Transverse colon (tissue), 4 donors: ENCODE data around the gene WDR89. TPM values are rescaled to one million over a fixed set of nuclear protein-coding genes. Genes with fewer than 3 reads are reported as not detected.

Experiments
- DNase-seq: peaks from one replicate; pipeline ENCODE4 v3.0.0-alpha.2; 2019
- H3K27ac ChIP-seq, 4 donors: fragments of 200-600 bp; sonication (generic); 2 replicates each; pipeline ENCODE4 v1.5.1; 2016 to 2018; ENCODE audit warnings: inconsistent platforms in 4 of 4
- H3K27me3 ChIP-seq: fragments of 200-600 bp; sonication (generic); 2 replicates; pipeline ENCODE4 v1.5.1; 2017; ENCODE audit warnings: inconsistent platforms
- H3K36me3 ChIP-seq, 4 donors: fragments of 200-600 bp; sonication (generic); 2 replicates each; pipeline ENCODE4 v1.5.1; 2017 to 2019; ENCODE audit warnings: inconsistent platforms in 4 of 4
- H3K4me1 ChIP-seq, 4 donors: fragments of 200-600 bp; sonication (generic); 2 replicates each; pipeline ENCODE4 v1.5.1; 2017 to 2020; ENCODE audit warnings: inconsistent platforms in 4 of 4
- H3K4me3 ChIP-seq, 4 donors: fragments of 200-600 bp; sonication (generic); 1 replicate in 1 of 4; 2 replicates in 3 of 4; pipeline versions ENCODE4 v1.5.1 to v1.6.1; 2017 to 2019; ENCODE audit warnings: inconsistent platforms in 4 of 4
- H3K9me3 ChIP-seq, 2 donors: fragments of 200-600 bp; sonication (generic); 2 replicates each; pipeline ENCODE4 v1.5.1; 2017 to 2019; ENCODE audit warnings: inconsistent platforms in 2 of 2
- EP300 ChIP-seq: sonication (generic); formaldehyde crosslinking; IDR thresholded peaks from one replicate; pipeline ENCODE4 v1.6.1; 2017; ENCODE audit warnings: antibody characterized with exemption, low read depth
- POLR2A ChIP-seq: fragments of 450-650 bp; IDR thresholded peaks from one replicate; pipeline ENCODE4 v1.6.1; 2016; ENCODE audit warnings: antibody characterized with exemption, mild to moderate bottlenecking, moderate library complexity
- POLR2AphosphoS5 ChIP-seq, 3 donors: sonication (generic); formaldehyde crosslinking; IDR thresholded peaks; one replicate each; pipeline ENCODE4 v1.6.1; 2016; ENCODE audit warnings: antibody characterized with exemption in 3 of 3
- WGBS, 2 donors: methylation state at CpG; one replicate each; pipeline ENCODE4 v1.1.5; 2018; ENCODE audit warnings: low coverage in 1 of 2; 5-methylcytosine and 5-hydroxymethylcytosine counted together
- in situ Hi-C, 4 donors: fragments of 200-750 bp; cut with MboI; loops; one replicate each; pipeline versions ENCODE4 v1.15.0 to v1.15.1; 2017; ENCODE audit warnings: low sequenced_read_pairs in 3 of 4, low pct_ligation_motif_present in 1 of 4, low pct_unique_long_range_greater_than_20kb in 1 of 4
- intact Hi-C: fragments of 100-400 bp; cut with DNase I; formaldehyde crosslinking; loops from one replicate; pipeline ENCODE4 v1.15.1; 2023; ENCODE audit warnings: low total_unique reads
- small RNA-seq, 4 donors: library from RNA; depleted of rRNA; stranded (forward); fragments of <200 nt; gene quantifications; one replicate each; pipeline ENCODE3, GENCODE V24; 2016
- total RNA-seq, 4 donors: library from RNA; depleted of rRNA; stranded (reverse); fragments of >200 nt; gene quantifications; one replicate each; pipeline ENCODE4 v1.1.0, GENCODE V29; 2016
- TF ChIP-seq, protein P1 (sequence below), 5 experiments: fragments of 200-600 bp in 3 of 5; fragments of 450-650 bp in 2 of 5; sonication (generic) in 3 of 5; IDR thresholded peaks; 1 replicate in 2 of 5; 2 replicates in 3 of 5; pipeline ENCODE4 v1.5.1; 2016 to 2017; ENCODE audit warnings: antibody characterized with exemption in 5 of 5, inconsistent platforms in 3 of 5, mild to moderate bottlenecking in 2 of 5, moderate library complexity in 1 of 5

Gene WDR89
- total RNA-seq, 4 donors from 2014 or later, result 3.8 to 17.2 (median 7.2) TPM

DNA sequence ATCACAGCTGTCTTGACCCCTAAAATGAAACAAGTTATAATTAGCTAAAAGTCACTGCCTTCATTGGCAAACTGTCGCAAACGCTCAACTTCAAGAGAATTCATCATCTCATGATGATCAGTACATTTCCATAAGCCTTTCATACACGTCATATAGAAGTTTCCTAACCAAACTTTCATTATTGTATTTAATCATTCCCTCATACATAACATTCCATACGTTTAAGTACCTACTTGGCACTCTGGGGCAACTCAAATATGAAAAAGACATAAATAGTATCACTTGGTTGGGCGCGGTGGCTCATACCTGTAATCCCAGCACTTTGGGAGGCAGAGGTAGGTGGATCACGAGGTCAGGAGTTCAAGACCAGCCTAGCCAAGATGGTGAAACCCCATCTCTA lies 86.1 kb downstream of the WDR89 start:
- in situ Hi-C loops, result no loop called here
- TF ChIP-seq, protein P1, sequence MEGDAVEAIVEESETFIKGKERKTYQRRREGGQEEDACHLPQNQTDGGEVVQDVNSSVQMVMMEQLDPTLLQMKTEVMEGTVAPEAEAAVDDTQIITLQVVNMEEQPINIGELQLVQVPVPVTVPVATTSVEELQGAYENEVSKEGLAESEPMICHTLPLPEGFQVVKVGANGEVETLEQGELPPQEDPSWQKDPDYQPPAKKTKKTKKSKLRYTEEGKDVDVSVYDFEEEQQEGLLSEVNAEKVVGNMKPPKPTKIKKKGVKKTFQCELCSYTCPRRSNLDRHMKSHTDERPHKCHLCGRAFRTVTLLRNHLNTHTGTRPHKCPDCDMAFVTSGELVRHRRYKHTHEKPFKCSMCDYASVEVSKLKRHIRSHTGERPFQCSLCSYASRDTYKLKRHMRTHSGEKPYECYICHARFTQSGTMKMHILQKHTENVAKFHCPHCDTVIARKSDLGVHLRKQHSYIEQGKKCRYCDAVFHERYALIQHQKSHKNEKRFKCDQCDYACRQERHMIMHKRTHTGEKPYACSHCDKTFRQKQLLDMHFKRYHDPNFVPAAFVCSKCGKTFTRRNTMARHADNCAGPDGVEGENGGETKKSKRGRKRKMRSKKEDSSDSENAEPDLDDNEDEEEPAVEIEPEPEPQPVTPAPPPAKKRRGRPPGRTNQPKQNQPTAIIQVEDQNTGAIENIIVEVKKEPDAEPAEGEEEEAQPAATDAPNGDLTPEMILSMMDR (IDR thresholded peaks at IDR 0.05), result no peak
- TF ChIP-seq POLR2AphosphoS5 (IDR thresholded peaks at IDR 0.05) (no peak), EP300 (no peak), POLR2A (no peak)
- no peak overlapping the region for H3K27ac ChIP-seq

DNA sequence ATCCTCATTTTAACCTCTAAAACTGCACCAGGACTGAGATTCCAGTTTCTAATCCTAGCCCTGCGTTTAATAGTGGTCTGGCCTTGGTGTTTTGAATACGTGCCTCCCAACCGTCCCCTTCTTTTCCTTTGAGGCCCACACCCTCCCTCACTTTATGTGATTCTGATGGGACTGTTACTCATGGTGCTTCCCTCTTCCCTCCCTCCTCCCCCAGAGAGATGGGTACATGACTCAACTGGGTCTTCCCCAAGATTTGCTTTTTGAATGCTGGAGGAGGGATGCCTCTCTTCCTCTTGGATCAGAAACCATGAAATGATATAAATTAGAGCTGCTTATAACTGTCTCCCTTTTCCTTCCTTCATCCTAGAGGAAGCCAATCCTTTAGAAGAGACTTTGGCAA lies 90.3 kb downstream of the WDR89 start:
- no peak for TF ChIP-seq POLR2AphosphoS5 (IDR thresholded peaks at IDR 0.05)
- TF ChIP-seq POLR2A, result no peak
- TF ChIP-seq EP300, result no peak
- Histone ChIP-seq H3K36me3 (no peaks in the 10 kb centered on the region), H3K27me3 (no peaks in the 10 kb centered on the region), H3K4me3 (no peak overlapping the region), H3K4me1 (no peaks in the 10 kb centered on the region), H3K27ac (no peak overlapping the region), H3K9me3 (no peaks in the 10 kb centered on the region)
- intact Hi-C loops, result no loop called here
- in situ Hi-C loops, result no loop called here
- DNase-seq, result no peak
- 63% methylated on average over 3 of the region's 3 CpGs; no CpG with 5 or more reads in 1 of the 2 donors for WGBS, 2 donors

More for the DNA sequence above, 86.1 kb downstream of the WDR89 start:
- Histone ChIP-seq H3K36me3 (no peaks in the 10 kb centered on the region), H3K4me3 (no peak overlapping the region), H3K4me1 (no peaks in the 10 kb centered on the region), H3K27me3 (no peaks in the 10 kb centered on the region), H3K9me3 (no peaks in the 10 kb centered on the region)
- no peak for DNase-seq
- 83% methylated on average over 7 of the region's 7 CpGs for WGBS, 2 donors
- intact Hi-C loops, result no loop called here

DNA sequence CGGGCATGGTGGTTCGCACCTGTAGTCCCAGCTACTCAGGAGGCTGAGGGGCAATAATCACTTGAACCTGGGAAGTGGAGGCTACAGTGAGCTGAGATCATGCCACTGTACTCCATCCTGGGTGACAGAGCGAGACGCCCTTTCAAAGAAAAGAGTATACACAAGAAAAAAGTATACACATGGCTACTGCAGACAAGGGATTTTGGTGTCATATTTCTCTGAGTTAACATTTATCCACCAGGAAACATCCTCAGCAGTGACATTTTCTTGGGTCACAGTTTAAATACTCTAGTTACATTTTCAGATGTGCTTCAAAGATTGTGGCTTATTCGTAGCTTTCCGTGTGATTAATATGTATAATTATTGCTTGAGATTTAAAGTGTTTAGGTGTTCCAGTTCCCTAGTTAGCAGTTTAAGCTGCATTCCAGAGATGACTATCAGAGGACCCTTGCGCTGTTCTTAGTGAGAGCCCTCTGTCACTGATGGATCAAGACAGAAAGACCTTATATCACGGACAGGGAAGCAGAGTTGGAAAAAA lies 93.8 kb downstream of the WDR89 start:
- 77 to 78% methylated on average over 6 to 8 of the region's 8 CpGs for WGBS, 2 donors
- intact Hi-C loops, result no loop called here
- in situ Hi-C loops, result loop anchor here in 3 of 4 donors (10.0 kb wide), 2 partner anchors 153 to 163 kb away; no protein-coding TSS in a partner anchor

More for the DNA sequence above, 93.8 kb downstream of the WDR89 start:
- no peak for DNase-seq
- Histone ChIP-seq H3K4me1 (peaks cover 0 to 10% (median 7%) of the 10 kb centered on the region in 4 donors), H3K4me3 (no peak overlapping the region), H3K27me3 (no peaks in the 10 kb centered on the region), H3K36me3 (no peaks in the 10 kb centered on the region), H3K27ac (no peak overlapping the region), H3K9me3 (no peaks in the 10 kb centered on the region)
- TF ChIP-seq POLR2AphosphoS5 (IDR thresholded peaks at IDR 0.05) (no peak), EP300 (no peak), POLR2A (no peak)
- TF ChIP-seq, protein P1 (IDR thresholded peaks at IDR 0.05), result no peak

Small RNA genes within 50 kb of the gene (small RNA-seq; reads per million reads assigned to genes)
- 0 reads per million in 4 donors for gene RF00012
- 0 reads per million in 4 donors for gene RF00019
- gene RNU6-1162P, result 0 reads per million in 4 donors
- 0 reads per million in 4 donors for gene RNU6-597P

Other genes with a start within 250 kb of the WDR89 start
- 10 to 100 TPM; 10.5 to 45.2 (median 27.8) TPM for gene PPP2R5E, start 98.5 kb downstream of the WDR89 start, total RNA-seq
- gene SGPP1, start 86.2 kb upstream of the WDR89 start, total RNA-seq, result 10 to 100 TPM in 3 of 4 donors, 1 to 10 TPM in 1; 7.6 to 23.9 (median 20.1) TPM
- gene SYNE2, start 211.1 kb upstream of the WDR89 start, total RNA-seq, result 100 to 1,000 TPM; 242 to 491 (median 304) TPM